CD14-positive monocyte (primary cell): ENCODE measurements around the gene CEACAM4. TPM values are rescaled to one million over a fixed set of nuclear protein-coding genes. Genes with fewer than 3 reads are reported as not detected.

Experiments
- DNase-seq, 3 donors: peaks; one replicate each; pipeline ENCODE4 v3.0.0-alpha.2; 2011 to 2022
- H2AFZ ChIP-seq: 2 replicates; pipeline ENCODE4 v1.6.0; 2012; ENCODE audit warnings: mild to moderate bottlenecking, low read depth, low read length, inconsistent platforms; ENCODE audit not compliant: insufficient read depth, poor library complexity, severe bottlenecking
- H3K27ac ChIP-seq, 2 donors: 1 replicate in 1 of 2; 2 replicates in 1 of 2; pipeline ENCODE4 v1.5.1; 2012 to 2013; ENCODE audit warnings: low read length in 2 of 2, control low read depth in 1 of 2, inconsistent platforms in 1 of 2, low read depth in 1 of 2, mild to moderate bottlenecking in 1 of 2
- H3K27me3 ChIP-seq, 2 donors: one replicate each; pipeline versions ENCODE4 v1.6.0 to v1.6.1; 2011 to 2013; ENCODE audit warnings: low read length in 2 of 2; ENCODE audit not compliant: control insufficient read depth in 2 of 2, insufficient read depth in 2 of 2
- H3K36me3 ChIP-seq, 2 donors: replicated peaks in 1 of 2; 1 replicate in 1 of 2; 2 replicates in 1 of 2; pipeline versions ENCODE4 v1.5.1 to v1.6.1; 2012 to 2013; ENCODE audit warnings: low read length in 2 of 2, control low read depth in 1 of 2, inconsistent platforms in 1 of 2, mild to moderate bottlenecking in 1 of 2; ENCODE audit not compliant: insufficient read depth in 2 of 2, control insufficient read depth in 1 of 2
- H3K4me1 ChIP-seq, 2 donors: 1 replicate in 1 of 2; 2 replicates in 1 of 2; pipeline versions ENCODE4 v1.5.1 to v1.6.1; 2012 to 2013; ENCODE audit warnings: low read length in 2 of 2, control low read depth in 1 of 2, inconsistent platforms in 1 of 2, mild to moderate bottlenecking in 1 of 2, moderate library complexity in 1 of 2; ENCODE audit not compliant: insufficient read depth in 2 of 2, control insufficient read depth in 1 of 2
- H3K4me2 ChIP-seq: replicated peaks from 2 replicates; pipeline ENCODE3; 2012; ENCODE audit warnings: low read length, moderate library complexity, mild to moderate bottlenecking; ENCODE audit not compliant: poor library complexity, severe bottlenecking; ENCODE audit errors: extremely low read depth
- H3K4me3 ChIP-seq, 3 experiments: fragments of 200-600 bp in 1 of 3; sonication (generic) in 1 of 3; replicated peaks in 1 of 3; 1 replicate in 2 of 3; 2 replicates in 1 of 3; pipeline ENCODE4 v1.5.1; 2011 to 2013; ENCODE audit warnings: low read length in 3 of 3, mild to moderate bottlenecking in 3 of 3, control low read depth in 2 of 3, low read depth in 2 of 3, inconsistent platforms in 1 of 3, moderate library complexity in 1 of 3
- H3K79me2 ChIP-seq: 2 replicates; pipeline ENCODE4 v1.6.0; 2012; ENCODE audit warnings: mild to moderate bottlenecking, control low read depth, inconsistent platforms, low read length, moderate library complexity; ENCODE audit not compliant: insufficient read depth
- H3K9ac ChIP-seq: 2 replicates; pipeline ENCODE4 v1.6.0; 2017; ENCODE audit warnings: low read length, mild to moderate bottlenecking; ENCODE audit not compliant: insufficient read depth, poor library complexity, severe bottlenecking
- H3K9me3 ChIP-seq, 2 donors: replicated peaks in 1 of 2; 1 replicate in 1 of 2; 2 replicates in 1 of 2; pipeline versions ENCODE4 v1.5.1 to v1.6.1; 2012 to 2013; ENCODE audit warnings: low read length in 2 of 2, control low read depth in 1 of 2; ENCODE audit not compliant: control insufficient read depth in 1 of 2, insufficient read depth in 1 of 2
- H4K20me1 ChIP-seq: 2 replicates; pipeline ENCODE4 v1.6.0; 2012; ENCODE audit warnings: mild to moderate bottlenecking, low read length, control low read depth, moderate library complexity; ENCODE audit not compliant: insufficient read depth
- H3K27ac Mint-ChIP-seq, 7 donors: one replicate each; pipeline ENCODE4 v1.8.0; 2020; ENCODE audit warnings: mild to moderate bottlenecking in 7 of 7, mixed read lengths in 7 of 7, moderate library complexity in 6 of 7, inconsistent platforms in 2 of 7
- H3K27me3 Mint-ChIP-seq, 3 donors: one replicate each; pipeline ENCODE4 v1.8.0; 2021 to 2022; ENCODE audit warnings: low read depth in 3 of 3, mild to moderate bottlenecking in 3 of 3, mixed read lengths in 3 of 3, moderate library complexity in 3 of 3, inconsistent platforms in 1 of 3
- H3K36me3 Mint-ChIP-seq, 2 donors: one replicate each; pipeline ENCODE4 v1.8.0; 2020; ENCODE audit warnings: mixed read lengths in 2 of 2, inconsistent platforms in 1 of 2, mild to moderate bottlenecking in 1 of 2
- H3K4me1 Mint-ChIP-seq: one replicate; pipeline ENCODE4 v1.8.0; 2020; ENCODE audit warnings: mild to moderate bottlenecking, mixed read lengths
- H3K4me3 Mint-ChIP-seq, 2 donors: one replicate each; pipeline ENCODE4 v1.8.0; 2020; ENCODE audit warnings: mild to moderate bottlenecking in 2 of 2, mixed read lengths in 2 of 2, moderate library complexity in 1 of 2
- H3K9me3 Mint-ChIP-seq, 7 donors: one replicate each; pipeline ENCODE4 v1.8.0; 2020 to 2022; ENCODE audit warnings: mixed read lengths in 7 of 7, mild to moderate bottlenecking in 6 of 7, moderate library complexity in 6 of 7, inconsistent platforms in 2 of 7
- CTCF ChIP-seq: fragments of 200-600 bp; IDR thresholded peaks from one replicate; pipeline ENCODE4 v1.8.0; 2022; ENCODE audit warnings: antibody characterized with exemption, mild to moderate bottlenecking
- WGBS: methylation state at CpG from one replicate; pipeline ENCODE4 v1.1.5; 2013; ENCODE audit warnings: missing lambda C conversion rate; ENCODE audit not compliant: insufficient coverage; 5-methylcytosine and 5-hydroxymethylcytosine counted together
- intact Hi-C, 2 donors: fragments of 100-400 bp; cut with micrococcal nuclease; formaldehyde crosslinking; loops; one replicate each; pipeline versions ENCODE4 v1.15.0 to v1.15.1; 2023
- polyA plus RNA-seq, 3 donors: library from polyadenylated mRNA; depleted of rRNA in 1 of 3; unstranded in 2 of 3; stranded (reverse) in 1 of 3; fragments of 300-500 nt in 2 of 3; fragments of >200 nt in 1 of 3; fragmentation: Illumina TruSeq in 2 of 3; gene quantifications; 1 replicate in 2 of 3; 2 replicates in 1 of 3; pipeline ENCODE4 v1.2.3, GENCODE V29; 2012 to 2021

Gene CEACAM4
- polyA plus RNA-seq, 3 donors = 23.1 to 40.7 (median 27.5) TPM

GRCh38 chr19:41607668-41608067 is 19.2 kb downstream of the CEACAM4 start:
- Histone ChIP-seq H3K36me3 (no peaks in the 10 kb centered on the region), H3K4me1 (peaks cover 6 to 16% of the 10 kb centered on the region in 2 donors), H3K9me3 (no peaks in the 10 kb centered on the region), H3K27me3 (no peaks in the 10 kb centered on the region), H3K4me2 (no peak overlapping the region), H2AFZ (no peak overlapping the region), H3K9ac (no peak overlapping the region), H3K27ac (no peak overlapping the region), H3K4me3 (no peak overlapping the region), H3K79me2 (no peaks in the 10 kb centered on the region), H4K20me1 (no peaks in the 10 kb centered on the region)
- Mint-ChIP-seq H3K4me1 (peaks cover 14% of the 10 kb centered on the region), H3K27ac (no peak overlapping the region), H3K9me3 (peaks cover 0 to 4% (median 0%) of the 10 kb centered on the region in 7 donors), H3K4me3 (no peak overlapping the region), H3K27me3 (peaks cover 5 to 13% (median 7%) of the 10 kb centered on the region in 3 donors), H3K36me3 (no peaks in the 10 kb centered on the region)
- DNase-seq = no peak
- TF ChIP-seq CTCF = no peak
- intact Hi-C loops = no loop called here
- 83% methylated on average over 1 of the region's 1 CpG for WGBS

GRCh38 chr19:41606215-41606837 is 20.5 kb downstream of the CEACAM4 start:
- Histone ChIP-seq H3K9ac (no peak overlapping the region), H3K4me2 (no peak overlapping the region), H4K20me1 (no peaks in the 10 kb centered on the region), H3K9me3 (no peaks in the 10 kb centered on the region), H3K4me1 (peaks cover 0 to 9% of the 10 kb centered on the region in 2 donors), H3K4me3 (no peak overlapping the region), H2AFZ (no peak overlapping the region), H3K36me3 (no peaks in the 10 kb centered on the region), H3K27me3 (no peaks in the 10 kb centered on the region), H3K27ac (no peak overlapping the region), H3K79me2 (no peaks in the 10 kb centered on the region)
- no peak for TF ChIP-seq CTCF
- H3K27me3 Mint-ChIP-seq = peaks cover 5 to 13% (median 10%) of the 10 kb centered on the region in 3 donors
- peaks cover 0 to 4% (median 0%) of the 10 kb centered on the region in 7 donors for H3K9me3 Mint-ChIP-seq
- H3K4me3 Mint-ChIP-seq = no peak overlapping the region
- peaks cover 8% of the 10 kb centered on the region for H3K4me1 Mint-ChIP-seq
- H3K27ac Mint-ChIP-seq = no peak overlapping the region
- WGBS = 83% methylated on average over 2 of the region's 5 CpGs
- intact Hi-C loops = no loop called here
- no peaks in the 10 kb centered on the region for H3K36me3 Mint-ChIP-seq
- no peak for DNase-seq
